MM.1S (cell line): ENCODE data around the gene ZW10.

Experiments used
- CTCF ChIP-seq: fragments of 300-600 bp; sonication (generic); IDR thresholded peaks from 2 replicates; pipeline ENCODE4 v1.5.1; 2016; ENCODE audit warnings: antibody characterized with exemption, low read length, mixed read lengths
- EZH2phosphoT487 ChIP-seq: fragments of 300-600 bp; sonication (generic); IDR thresholded peaks from 2 replicates; pipeline ENCODE4 v1.6.1; 2018; ENCODE audit warnings: antibody characterized with exemption, low read length

DNA sequence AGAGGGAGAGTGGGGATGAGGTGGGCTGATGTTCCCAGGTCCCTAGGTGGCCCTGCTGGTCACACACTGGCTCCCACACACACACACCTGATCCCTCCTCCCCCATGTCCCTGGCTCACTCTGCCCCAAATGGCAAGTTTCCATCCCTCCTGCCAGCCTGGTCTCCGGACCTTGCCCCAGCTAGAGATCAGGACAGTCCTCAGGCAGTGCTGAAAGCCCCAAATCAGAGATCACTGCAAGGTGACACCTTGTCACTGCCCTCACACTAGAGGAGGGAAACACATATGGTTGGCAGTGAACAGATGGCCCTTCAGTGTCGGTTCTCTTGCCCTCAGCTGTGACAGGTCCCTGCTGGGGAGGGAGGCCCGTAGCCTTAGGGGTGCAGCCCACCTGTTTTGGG is 75.0 kb downstream of the ZW10 start:
- TF ChIP-seq CTCF: no peak
- no peak for TF ChIP-seq EZH2phosphoT487
